Measurements from ENCODE around the gene SPRTN. TPM values are rescaled to one million over a fixed set of nuclear protein-coding genes. Genes with fewer than 3 reads are reported as not detected.

SPRTN gene
- total RNA-seq, 2 donors from 2014 or later: 7.2 to 9.4 TPM

DNA sequence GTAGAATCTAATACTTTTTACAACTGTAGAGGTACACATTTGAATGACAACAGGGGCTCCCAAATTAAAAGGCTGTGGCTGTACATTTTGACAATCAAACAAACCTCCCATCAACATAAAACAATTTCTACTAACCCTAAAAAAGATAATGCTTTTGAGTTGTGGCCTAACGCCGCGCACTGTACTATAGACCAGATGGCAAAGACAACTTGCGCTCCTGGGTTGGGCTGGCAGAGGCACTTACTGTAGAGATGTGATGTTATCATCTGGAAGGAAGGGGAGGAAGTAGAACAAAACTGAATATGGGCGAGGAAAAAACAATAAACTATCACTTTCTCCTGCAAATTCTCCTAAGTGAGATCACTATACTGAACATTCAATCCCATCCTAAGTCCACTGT lies 26.1 kb downstream of the SPRTN start:
- intact Hi-C loops (cut with DNase I, micrococcal nuclease): loop anchor here in 1 of 2 donors (5.0 kb wide), 1 partner anchor 223 kb away; no protein-coding TSS in a partner anchor
- DNase-seq (no peak), ATAC-seq (no peak)

DNA sequence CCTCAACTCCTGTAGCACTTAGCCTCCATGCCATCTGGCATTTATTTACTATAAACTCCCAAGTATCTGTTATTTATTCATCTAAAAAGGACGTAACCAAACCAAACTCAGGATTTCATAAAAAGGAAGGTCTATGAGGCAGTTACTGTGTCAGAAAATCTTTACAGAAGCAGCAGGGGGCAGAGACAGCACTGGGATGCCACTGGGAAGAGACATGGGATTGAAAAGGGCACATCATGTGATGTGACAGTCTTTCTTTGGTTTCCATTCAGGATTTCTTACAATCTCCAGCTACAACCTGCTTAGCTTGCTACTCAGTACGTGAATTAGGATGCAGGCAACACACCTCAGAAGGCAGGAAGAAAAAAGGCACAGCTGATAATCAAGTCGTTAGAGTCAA lies 31.2 kb downstream of the SPRTN start:
- intact Hi-C loops (cut with DNase I, micrococcal nuclease): no loop called here
- no peak for ATAC-seq
- no peak for DNase-seq

- intact Hi-C loops (cut with DNase I, micrococcal nuclease): no loop called here
- no peak for DNase-seq
These were observed 34.4 kb downstream of the SPRTN start for GRCh38 chr1:231372501-231372900.

GRCh38 chr1:231374394-231374793 lies 36.3 kb downstream of the SPRTN start:
- ATAC-seq: no peak

More at GRCh38 chr1:231372501-231372900, 34.4 kb downstream of the SPRTN start:
- no peak for ATAC-seq

DNA sequence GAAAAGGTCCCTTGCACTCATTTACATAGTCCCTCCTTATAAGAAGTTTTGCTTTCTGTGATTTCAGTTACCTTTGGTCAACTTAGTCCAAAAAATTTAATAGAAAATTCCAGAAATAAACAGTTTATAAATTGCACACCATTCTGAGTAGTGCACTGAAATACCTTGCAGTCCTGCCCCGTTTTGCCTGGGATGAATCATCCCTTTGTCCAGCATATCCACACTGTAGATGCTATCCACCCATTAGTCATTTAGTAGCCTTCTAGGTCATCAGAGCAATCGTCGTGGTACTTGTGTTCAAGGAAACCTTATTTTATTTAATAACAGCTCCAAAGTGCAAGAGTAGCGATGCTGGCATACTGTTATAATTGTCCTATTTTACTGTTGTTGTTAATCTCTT lies 38.0 kb downstream of the SPRTN start:
- intact Hi-C loops (cut with DNase I, micrococcal nuclease): no loop called here
- ATAC-seq (no peak), DNase-seq (no peak)

More at GRCh38 chr1:231374394-231374793, 36.3 kb downstream of the SPRTN start:
- intact Hi-C loops (cut with DNase I, micrococcal nuclease): no loop called here
- no peak for DNase-seq

- intact Hi-C loops (cut with DNase I, micrococcal nuclease): no loop called here
- ATAC-seq: peak; percentile 23
- no peak for DNase-seq
These were observed 38.9 kb downstream of the SPRTN start for GRCh38 chr1:231376875-231377549.

- intact Hi-C loops (cut with DNase I, micrococcal nuclease): no loop called here
- DNase-seq: no peak
- ATAC-seq: peak; percentile 22
These were observed 43.6 kb downstream of the SPRTN start for GRCh38 chr1:231381729-231382128.

DNA sequence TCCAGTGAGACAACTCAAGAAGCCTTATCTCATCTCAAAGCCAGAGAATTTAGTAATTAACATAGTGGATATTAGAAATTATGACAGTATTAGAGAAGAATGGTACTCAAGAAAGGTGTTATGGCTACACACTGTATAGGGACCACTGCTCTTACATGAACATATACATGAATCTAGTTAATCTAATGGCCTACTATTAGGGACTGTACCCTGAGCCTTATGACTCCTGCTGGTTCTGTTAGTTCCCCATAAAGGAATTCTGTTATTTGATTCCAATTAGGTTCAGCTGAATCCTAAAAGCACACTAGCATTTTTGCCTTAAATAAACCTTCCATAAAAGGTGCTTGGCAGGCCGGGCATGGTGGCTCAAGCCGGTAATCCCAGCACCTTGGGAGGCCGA lies 44.3 kb downstream of the SPRTN start:
- ATAC-seq: no peak
- no peak for DNase-seq
- intact Hi-C loops (cut with DNase I, micrococcal nuclease): no loop called here

DNA sequence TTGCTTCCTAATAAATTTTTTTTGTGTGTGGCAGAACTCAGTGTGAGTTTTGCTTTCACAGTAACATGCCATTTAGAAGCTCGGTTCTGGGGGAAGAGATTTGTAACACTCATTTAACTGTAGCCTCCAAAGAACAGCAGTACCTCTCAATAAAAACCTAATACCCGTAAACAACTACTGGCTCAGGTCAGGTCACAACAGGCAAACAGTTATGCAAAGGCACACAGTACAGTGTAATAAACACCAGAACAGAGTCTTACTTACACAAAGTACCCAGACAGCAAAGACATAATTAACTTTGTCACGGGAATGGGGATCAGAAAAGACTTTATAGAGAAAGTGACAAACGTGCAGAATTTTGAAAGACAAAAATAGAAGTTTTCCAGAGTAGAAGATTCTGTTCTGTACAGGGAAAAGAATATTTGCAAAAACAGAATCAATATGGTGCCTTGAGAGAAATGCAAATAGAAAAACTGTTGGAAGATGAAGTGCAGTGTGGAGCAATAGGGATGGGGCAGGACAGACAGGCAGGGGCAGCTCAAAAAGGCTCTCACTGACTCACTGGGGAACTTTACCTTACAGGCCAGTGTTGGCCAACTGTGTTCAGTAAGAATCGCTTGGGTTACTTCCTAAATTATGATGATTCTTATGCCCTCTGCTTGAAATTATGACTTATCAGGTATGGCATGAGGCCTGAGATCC lies 45.2 kb downstream of the SPRTN start:
- DNase-seq (no peak), ATAC-seq (no peak)
- intact Hi-C loops (cut with DNase I, micrococcal nuclease): no loop called here

GRCh38 chr1:231384696-231385415 lies 46.8 kb downstream of the SPRTN start:
- ATAC-seq: no peak
- intact Hi-C loops (cut with DNase I, micrococcal nuclease): no loop called here
- DNase-seq: no peak

- ATAC-seq: no peak
These were observed 47.3 kb downstream of the SPRTN start for GRCh38 chr1:231385416-231385748.

GRCh38 chr1:231386466-231386865 lies 48.4 kb downstream of the SPRTN start:
- ATAC-seq (no peak), DNase-seq (no peak)
- intact Hi-C loops (cut with DNase I, micrococcal nuclease): no loop called here

More at GRCh38 chr1:231385416-231385748, 47.3 kb downstream of the SPRTN start:
- intact Hi-C loops (cut with DNase I, micrococcal nuclease): no loop called here
- no peak for DNase-seq

- no peak for ATAC-seq
- no peak for DNase-seq
- intact Hi-C loops (cut with DNase I, micrococcal nuclease): no loop called here
These were observed 49.9 kb downstream of the SPRTN start for GRCh38 chr1:231387770-231388669.

DNA sequence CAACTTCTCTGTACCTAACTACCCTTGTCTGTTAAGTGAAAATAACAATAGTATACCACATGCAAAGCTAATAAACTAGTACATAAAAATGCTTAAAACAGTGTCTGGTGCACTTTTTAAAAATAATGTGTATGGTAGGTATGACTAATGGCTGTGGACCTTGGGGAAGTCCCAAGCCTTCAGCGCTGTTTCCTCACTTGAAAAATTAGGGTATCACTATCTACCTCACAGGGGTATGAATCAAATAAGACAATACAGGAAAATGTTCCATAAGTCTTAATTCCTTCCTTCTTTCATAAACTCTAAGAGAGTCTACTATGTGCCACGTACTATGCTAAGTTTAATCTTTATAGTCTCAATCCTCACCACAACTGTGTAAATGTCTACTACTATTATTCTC lies 52.0 kb downstream of the SPRTN start:
- no peak for ATAC-seq
- intact Hi-C loops (cut with DNase I, micrococcal nuclease): no loop called here
- DNase-seq: no peak

- intact Hi-C loops (cut with DNase I, micrococcal nuclease): no loop called here
- DNase-seq (no peak), ATAC-seq (no peak)
These were observed 54.5 kb downstream of the SPRTN start for GRCh38 chr1:231392389-231393131.

DNA sequence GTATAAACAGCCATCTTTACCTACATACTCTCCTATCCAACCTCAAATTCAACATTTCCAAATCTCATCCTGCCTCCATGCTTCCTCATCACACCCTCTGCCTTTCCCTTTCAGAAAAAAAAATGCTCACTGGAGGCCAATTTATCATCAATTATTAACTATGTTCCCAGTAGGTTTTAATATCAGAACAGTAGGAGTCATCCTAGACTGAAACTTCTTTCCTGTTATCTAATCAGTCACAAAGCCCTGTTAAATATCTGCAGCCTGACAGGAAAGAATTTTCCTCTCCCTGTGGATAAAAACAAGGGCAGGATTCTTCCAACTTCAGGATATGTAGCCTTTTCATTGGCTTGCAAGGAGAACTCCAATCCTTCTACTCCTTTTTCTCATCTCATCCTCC lies 55.6 kb downstream of the SPRTN start:
- intact Hi-C loops (cut with DNase I, micrococcal nuclease): no loop called here
- DNase-seq: no peak
- peak; percentile 29 for ATAC-seq

DNA sequence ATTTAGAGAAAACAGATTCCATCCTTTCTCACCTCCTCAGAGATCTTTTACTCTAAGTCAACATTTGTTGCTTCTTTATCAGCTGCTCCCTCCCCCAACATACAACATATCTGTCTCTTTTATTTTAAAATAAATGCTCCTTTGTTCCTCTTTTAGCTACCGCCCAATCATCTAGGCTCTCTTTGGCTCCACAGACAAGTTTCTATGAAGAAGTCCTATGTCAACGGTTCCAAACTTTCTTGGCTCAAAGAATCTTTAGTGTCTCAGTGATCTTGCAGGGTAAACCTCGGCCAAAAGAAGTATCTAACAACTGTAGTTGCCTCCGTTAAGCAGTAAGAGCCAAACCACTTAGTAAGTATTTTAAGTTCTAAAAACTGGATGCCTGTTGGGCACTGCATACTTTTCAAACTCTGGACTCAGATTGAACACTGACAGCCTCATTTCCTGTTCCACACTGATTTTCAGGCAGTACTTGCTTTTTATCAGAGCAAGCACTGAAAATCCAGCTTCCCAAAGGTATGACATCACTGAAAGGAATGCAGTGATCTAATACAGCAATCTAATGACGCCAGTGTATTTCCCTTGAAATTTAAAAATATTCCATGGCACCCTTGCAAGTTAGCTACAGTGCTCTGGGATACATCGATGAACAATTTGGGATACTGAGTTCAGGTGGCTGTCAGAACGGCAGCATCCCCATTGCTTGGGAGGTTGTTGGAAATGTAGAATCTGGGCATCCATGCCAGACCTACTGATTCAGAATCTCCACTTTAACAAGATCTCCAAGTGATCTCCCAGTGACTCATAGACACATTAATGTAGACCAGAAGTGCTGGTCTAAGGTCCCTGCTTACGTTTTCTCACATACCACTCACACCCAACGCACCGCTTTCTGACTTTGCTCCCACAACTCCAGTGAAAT lies 57.2 kb downstream of the SPRTN start:
- intact Hi-C loops (cut with DNase I, micrococcal nuclease): no loop called here
- DNase-seq: no peak

More for the DNA sequence above, 57.2 kb downstream of the SPRTN start:
- ATAC-seq: peak; percentile 68

Data from left colon (tissue), 2 donors.